HepG2 (cell line): Measurements from ENCODE around the gene AXIN1. TPM values are rescaled to one million over a fixed set of nuclear protein-coding genes. Genes with fewer than 3 reads are reported as not detected.

Experiments used
- CHCHD3 ChIP-seq: sonication (generic); formaldehyde crosslinking; IDR thresholded peaks from 2 replicates; pipeline ENCODE4 v1.8.0; 2022; ENCODE audit warnings: mild to moderate bottlenecking, missing genetic modification reagents, moderate library complexity
- DMTF1 ChIP-seq: sonication (generic); formaldehyde crosslinking; IDR thresholded peaks from 2 replicates; pipeline ENCODE4 v1.4.0; 2020; ENCODE audit warnings: mild to moderate bottlenecking, missing genetic modification reagents
- ETV5 ChIP-seq: IDR thresholded peaks from 2 replicates; pipeline ENCODE4 v1.6.1; 2018; ENCODE audit warnings: missing biosample characterization, missing genetic modification reagents, inconsistent platforms, borderline replicate concordance
- KLF11 ChIP-seq: IDR thresholded peaks from 2 replicates; pipeline ENCODE4 v1.6.1; 2016; ENCODE audit warnings: missing compliant biosample characterization
- NBN ChIP-seq: fragments of 450-650 bp; conservative IDR thresholded peaks from 2 replicates; pipeline ENCODE4 v1.6.1; 2017
- RBAK ChIP-seq: sonication (generic); formaldehyde crosslinking; IDR thresholded peaks from 2 replicates; pipeline ENCODE4 v1.5.1; 2020; ENCODE audit warnings: mild to moderate bottlenecking, missing genetic modification reagents
- ZNF20 ChIP-seq: sonication (generic); formaldehyde crosslinking; IDR thresholded peaks from 2 replicates; pipeline ENCODE4 v1.4.0; 2020; ENCODE audit warnings: mild to moderate bottlenecking, moderate library complexity, missing genetic modification reagents
- polyA plus RNA-seq, 8 experiments: library from polyadenylated mRNA; depleted of rRNA in 3 of 8; stranded (reverse) in 7 of 8; unstranded in 1 of 8; fragments of >200 nt; fragmentation: Illumina TruSeq in 4 of 8; extraction: Trizol in 4 of 8; gene quantifications; 2 replicates each; pipeline versions ENCODE4 v1.2.1 to v1.2.3, GENCODE V29; 2011 to 2016; ENCODE audit warnings: low read depth in 4 of 8, missing spikeins in 1 of 8, mixed read lengths in 1 of 8; ENCODE audit not compliant: insufficient read depth in 1 of 8
- total RNA-seq, 5 experiments: library from RNA; depleted of rRNA; stranded (reverse); fragments of >200 nt; fragmentation: Illumina TruSeq; extraction: Trizol; gene quantifications; 2 replicates each; pipeline ENCODE4 v1.2.3, GENCODE V29; 2016; ENCODE audit warnings: low read depth in 1 of 5
- TF ChIP-seq, protein P1 (sequence below): IDR thresholded peaks from 2 replicates; pipeline ENCODE4 v1.6.1; 2016; ENCODE audit warnings: control low read depth

The AXIN1 gene
- total and polyA plus RNA-seq, 2 of the 13 experiments (the other 11 are each of a cell fraction or from before 2014, with no cell fraction given) = 24.0 to 26.0 TPM

DNA sequence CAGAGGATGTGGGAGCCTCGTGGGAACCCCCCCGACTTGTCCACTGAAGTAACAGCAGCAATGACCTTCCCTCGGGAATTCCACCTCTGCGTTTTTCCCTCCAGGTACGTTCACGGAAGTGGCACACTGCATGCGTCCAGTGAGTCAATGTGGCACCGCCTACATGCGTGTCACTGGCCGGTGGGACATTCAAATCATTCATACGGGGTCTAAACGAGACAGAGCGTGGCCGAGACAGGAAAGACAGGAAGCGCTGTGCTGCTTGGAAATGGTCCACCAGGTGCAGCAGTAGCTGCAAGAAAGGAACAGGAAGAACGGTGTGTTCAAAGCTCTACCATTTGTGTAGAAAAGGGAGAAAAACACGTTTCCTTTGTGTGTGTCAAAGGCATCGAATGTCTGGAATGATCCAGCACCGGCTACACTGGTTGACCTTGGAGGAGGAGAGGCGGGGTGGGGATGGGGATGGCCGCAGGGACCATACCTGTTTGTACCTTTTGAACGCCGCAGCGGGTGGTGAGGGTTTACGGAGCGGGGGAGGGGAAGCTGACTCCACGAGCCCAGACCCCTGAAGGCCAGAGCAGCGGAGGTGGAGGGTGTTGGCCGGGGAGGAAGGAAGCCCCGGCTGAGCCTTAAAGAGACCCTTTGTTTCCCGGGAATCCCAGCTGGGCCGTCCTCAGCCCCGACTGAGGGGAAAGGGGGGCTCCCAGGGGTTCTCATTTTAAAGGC, 31.0 kb upstream of the AXIN1 start (continued):
- TF ChIP-seq DMTF1 (CRISPR knock-in tag) (no peak), ETV5 (CRISPR knock-in tag) (peak; percentile 44), RBAK (CRISPR knock-in tag) (no peak), KLF11 (no peak), NBN (no peak), CHCHD3 (CRISPR knock-in tag) (no peak), ZNF20 (CRISPR knock-in tag) (no peak)
- TF ChIP-seq, protein P1, sequence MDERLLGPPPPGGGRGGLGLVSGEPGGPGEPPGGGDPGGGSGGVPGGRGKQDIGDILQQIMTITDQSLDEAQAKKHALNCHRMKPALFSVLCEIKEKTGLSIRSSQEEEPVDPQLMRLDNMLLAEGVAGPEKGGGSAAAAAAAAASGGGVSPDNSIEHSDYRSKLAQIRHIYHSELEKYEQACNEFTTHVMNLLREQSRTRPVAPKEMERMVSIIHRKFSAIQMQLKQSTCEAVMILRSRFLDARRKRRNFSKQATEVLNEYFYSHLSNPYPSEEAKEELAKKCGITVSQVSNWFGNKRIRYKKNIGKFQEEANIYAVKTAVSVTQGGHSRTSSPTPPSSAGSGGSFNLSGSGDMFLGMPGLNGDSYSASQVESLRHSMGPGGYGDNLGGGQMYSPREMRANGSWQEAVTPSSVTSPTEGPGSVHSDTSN (CRISPR knock-in tag) = no peak
